Activated T-cell treated with anti-CD3 and anti-CD28 coated beads, Interleukin-2, amount 50 U/mL, for 24 hours (primary cell): ENCODE measurements around the gene NF1.
"Not testable (repeated sequence)": the region's sequence is repeated elsewhere in the genome, so short reads cannot be mapped to it uniquely, and the experiment has no call there.

Experiments used
- DNase-seq: peaks from one replicate; pipeline ENCODE4 v3.0.0-alpha.2; 2020
- H3K27ac Mint-ChIP-seq: 2 replicates; pipeline ENCODE4 v1.8.0; 2020; ENCODE audit warnings: mild to moderate bottlenecking, mixed read lengths
- H3K27me3 Mint-ChIP-seq: 2 replicates; pipeline ENCODE4 v1.8.0; 2020; ENCODE audit warnings: mixed read lengths
- H3K36me3 Mint-ChIP-seq: 2 replicates; pipeline ENCODE4 v1.8.0; 2020; ENCODE audit warnings: low read depth, mixed read lengths
- H3K4me1 Mint-ChIP-seq: 2 replicates; pipeline ENCODE4 v1.8.0; 2020; ENCODE audit warnings: low read depth, mixed read lengths
- H3K4me3 Mint-ChIP-seq: 2 replicates; pipeline ENCODE4 v1.8.0; 2020; ENCODE audit warnings: mild to moderate bottlenecking, moderate library complexity, mixed read lengths
- H3K9me3 Mint-ChIP-seq: 2 replicates; pipeline ENCODE4 v1.8.0; 2020; ENCODE audit warnings: mixed read lengths

The NF1 gene

GRCh38 chr17:31311526-31311925 lies 216.7 kb downstream of the NF1 start:
- peak overlapping the region; percentile 81 for H3K4me3 Mint-ChIP-seq
- H3K4me1 Mint-ChIP-seq: peaks cover 64% of the 10 kb centered on the region
- peak overlapping the region; percentile 95 for H3K27ac Mint-ChIP-seq
- peaks cover 16% of the 10 kb centered on the region for H3K36me3 Mint-ChIP-seq
- no peaks in the 10 kb centered on the region for H3K27me3 Mint-ChIP-seq
- no peaks in the 10 kb centered on the region for H3K9me3 Mint-ChIP-seq
- DNase-seq: no peak

- Mint-ChIP-seq H3K36me3 (peaks cover 14% of the 10 kb centered on the region), H3K4me3 (peak overlapping the region; percentile 81), H3K27ac (peak overlapping the region; percentile 95), H3K4me1 (peaks cover 65% of the 10 kb centered on the region)
- DNase-seq: peak; percentile 59
- not testable (repeated sequence) for H3K9me3 Mint-ChIP-seq, H3K27me3 Mint-ChIP-seq
Observed at GRCh38 chr17:31312223-31312622, 217.4 kb downstream of the NF1 start.

- no peaks in the 10 kb centered on the region for H3K27me3 Mint-ChIP-seq
- peaks cover 17% of the 10 kb centered on the region for H3K36me3 Mint-ChIP-seq
- no peaks in the 10 kb centered on the region for H3K9me3 Mint-ChIP-seq
- peaks cover 59% of the 10 kb centered on the region for H3K4me1 Mint-ChIP-seq
- no peak for DNase-seq
- peak within 1 kb of the TSS; percentile 93 for H3K27ac Mint-ChIP-seq
- peak within 1 kb of the TSS; percentile 81 for H3K4me3 Mint-ChIP-seq
Observed at GRCh38 chr17:31313982-31314781, 219.4 kb downstream of the NF1 start, which contains the start of gene EVI2B. Gene EVI2B (minus strand): TSS chr17:31314054. CDS start chr17:31305609, 8,445 bp downstream.

- no peaks in the 10 kb centered on the region for H3K27me3 Mint-ChIP-seq
- H3K36me3 Mint-ChIP-seq: peaks cover 23% of the 10 kb centered on the region
- no peak for DNase-seq
- H3K4me3 Mint-ChIP-seq: peak overlapping the region; percentile 81
- peak overlapping the region; percentile 93 for H3K27ac Mint-ChIP-seq
- H3K4me1 Mint-ChIP-seq: peaks cover 57% of the 10 kb centered on the region
- H3K9me3 Mint-ChIP-seq: no peaks in the 10 kb centered on the region
Observed at GRCh38 chr17:31314782-31315100, 220.0 kb downstream of the NF1 start.

GRCh38 chr17:31318298-31318801 lies 223.6 kb downstream of the NF1 start:
- Mint-ChIP-seq H3K4me1 (peaks cover 62% of the 10 kb centered on the region), H3K27ac (peak overlapping the region; percentile 92), H3K9me3 (no peaks in the 10 kb centered on the region), H3K4me3 (peak overlapping the region; percentile 69), H3K36me3 (peaks cover 27% of the 10 kb centered on the region), H3K27me3 (no peaks in the 10 kb centered on the region)
- peak; percentile 55 for DNase-seq

- peaks cover 65% of the 10 kb centered on the region for H3K4me1 Mint-ChIP-seq
- H3K36me3 Mint-ChIP-seq: peaks cover 27% of the 10 kb centered on the region
- no peak for DNase-seq
- H3K4me3 Mint-ChIP-seq: peak overlapping the region; percentile 69
- H3K9me3 Mint-ChIP-seq: no peaks in the 10 kb centered on the region
- no peaks in the 10 kb centered on the region for H3K27me3 Mint-ChIP-seq
- H3K27ac Mint-ChIP-seq: peak overlapping the region; percentile 92
Observed at GRCh38 chr17:31318851-31319661, 224.3 kb downstream of the NF1 start.

- peak overlapping the region; percentile 92 for H3K27ac Mint-ChIP-seq
- H3K27me3 Mint-ChIP-seq: no peaks in the 10 kb centered on the region
- H3K4me1 Mint-ChIP-seq: peaks cover 55% of the 10 kb centered on the region
- no peaks in the 10 kb centered on the region for H3K9me3 Mint-ChIP-seq
- no peak for DNase-seq
- peak overlapping the region; percentile 69 for H3K4me3 Mint-ChIP-seq
- peaks cover 29% of the 10 kb centered on the region for H3K36me3 Mint-ChIP-seq
Observed at GRCh38 chr17:31320241-31320640, 225.5 kb downstream of the NF1 start.

- H3K36me3 Mint-ChIP-seq: peaks cover 33% of the 10 kb centered on the region
- no peak for DNase-seq
- H3K9me3 Mint-ChIP-seq: no peaks in the 10 kb centered on the region
- H3K27ac Mint-ChIP-seq: peak overlapping the region; percentile 92
- H3K4me3 Mint-ChIP-seq: peak overlapping the region; percentile 69
- no peaks in the 10 kb centered on the region for H3K27me3 Mint-ChIP-seq
- H3K4me1 Mint-ChIP-seq: peaks cover 51% of the 10 kb centered on the region
Observed at GRCh38 chr17:31320791-31321190, 226.0 kb downstream of the NF1 start.

GRCh38 chr17:31321481-31321880 lies 226.7 kb downstream of the NF1 start, which contains the start of gene EVI2A:
Gene EVI2A (minus strand): TSS chr17:31321622. CDS start chr17:31319013, 2,609 bp downstream.
- H3K27me3 Mint-ChIP-seq: no peaks in the 10 kb centered on the region
- peak; percentile 58 for DNase-seq
- H3K4me1 Mint-ChIP-seq: peaks cover 44% of the 10 kb centered on the region
- peaks cover 39% of the 10 kb centered on the region for H3K36me3 Mint-ChIP-seq
- H3K27ac Mint-ChIP-seq: peak within 1 kb of the TSS; percentile 92
- no peaks in the 10 kb centered on the region for H3K9me3 Mint-ChIP-seq
- peak within 1 kb of the TSS; percentile 69 for H3K4me3 Mint-ChIP-seq

GRCh38 chr17:31321966-31322365 lies 227.2 kb downstream of the NF1 start:
- Mint-ChIP-seq H3K27me3 (no peaks in the 10 kb centered on the region), H3K4me1 (peaks cover 39% of the 10 kb centered on the region), H3K4me3 (peak overlapping the region; percentile 69), H3K27ac (peak overlapping the region; percentile 92), H3K9me3 (no peaks in the 10 kb centered on the region), H3K36me3 (peaks cover 43% of the 10 kb centered on the region)
- DNase-seq: no peak

- Mint-ChIP-seq H3K4me1 (peaks cover 41% of the 10 kb centered on the region), H3K27ac (peak overlapping the region; percentile 1), H3K36me3 (peaks cover 44% of the 10 kb centered on the region), H3K4me3 (no peak overlapping the region), H3K27me3 (no peaks in the 10 kb centered on the region), H3K9me3 (no peaks in the 10 kb centered on the region)
- no peak for DNase-seq
Observed at GRCh38 chr17:31323551-31323950, 228.8 kb downstream of the NF1 start.

GRCh38 chr17:31327534-31328159 lies 232.9 kb downstream of the NF1 start:
- no peak overlapping the region for H3K4me3 Mint-ChIP-seq
- H3K9me3 Mint-ChIP-seq: no peaks in the 10 kb centered on the region
- peaks cover 42% of the 10 kb centered on the region for H3K4me1 Mint-ChIP-seq
- DNase-seq: no peak
- no peaks in the 10 kb centered on the region for H3K27me3 Mint-ChIP-seq
- H3K36me3 Mint-ChIP-seq: peaks cover 30% of the 10 kb centered on the region
- peak overlapping the region; percentile 83 for H3K27ac Mint-ChIP-seq

GRCh38 chr17:31328160-31328535 lies 233.4 kb downstream of the NF1 start:
- Mint-ChIP-seq H3K27ac (peak overlapping the region; percentile 83), H3K4me3 (no peak overlapping the region), H3K4me1 (peaks cover 39% of the 10 kb centered on the region), H3K27me3 (no peaks in the 10 kb centered on the region), H3K36me3 (peaks cover 30% of the 10 kb centered on the region), H3K9me3 (no peaks in the 10 kb centered on the region)
- no peak for DNase-seq

- peaks cover 33% of the 10 kb centered on the region for H3K36me3 Mint-ChIP-seq
- no peaks in the 10 kb centered on the region for H3K27me3 Mint-ChIP-seq
- peaks cover 34% of the 10 kb centered on the region for H3K4me1 Mint-ChIP-seq
- no peak for DNase-seq
- H3K9me3 Mint-ChIP-seq: no peaks in the 10 kb centered on the region
- peak overlapping the region; percentile 66 for H3K27ac Mint-ChIP-seq
- H3K4me3 Mint-ChIP-seq: no peak overlapping the region
Observed at GRCh38 chr17:31329221-31329620, 234.4 kb downstream of the NF1 start.
